Stomach smooth muscle (tissue), 2 donors: Measurements from ENCODE around the gene NCMAP.

Experiments used
- H3K27ac ChIP-seq: one replicate; pipeline ENCODE4 v1.7.0; 2013; ENCODE audit warnings: mild to moderate bottlenecking, low read length, inconsistent platforms
- H3K27me3 ChIP-seq, 2 donors: one replicate each; pipeline ENCODE4 v1.7.0; 2013; ENCODE audit warnings: low read length in 2 of 2; ENCODE audit not compliant: insufficient read depth in 2 of 2, control insufficient read depth in 1 of 2
- H3K36me3 ChIP-seq, 2 donors: one replicate each; pipeline ENCODE4 v1.7.0; 2013; ENCODE audit warnings: low read length in 2 of 2; ENCODE audit not compliant: control insufficient read depth in 2 of 2, insufficient read depth in 2 of 2
- H3K4me1 ChIP-seq: one replicate; pipeline ENCODE4 v1.7.0; 2013; ENCODE audit warnings: low read length; ENCODE audit not compliant: control insufficient read depth, insufficient read depth
- H3K4me3 ChIP-seq, 2 donors: one replicate each; pipeline ENCODE4 v1.7.0; 2013; ENCODE audit warnings: low read length in 2 of 2
- H3K9ac ChIP-seq, 2 donors: one replicate each; pipeline ENCODE4 v1.7.0; 2013; ENCODE audit warnings: low read length in 2 of 2, mild to moderate bottlenecking in 1 of 2
- H3K9me3 ChIP-seq, 2 donors: one replicate each; pipeline ENCODE4 v1.7.0; 2013; ENCODE audit warnings: low read length in 2 of 2; ENCODE audit not compliant: control insufficient read depth in 2 of 2
- donor health status: healthy.
- donor health status: Pancreatic carcinoma.

Gene NCMAP

GRCh38 chr1:24591781-24592180 is 35.9 kb downstream of the NCMAP start:
- H3K27me3 ChIP-seq, result peaks cover 0 to 4% of the 10 kb centered on the region in 2 donors
- no peak overlapping the region for H3K4me3 ChIP-seq
- no peaks in the 10 kb centered on the region for H3K9me3 ChIP-seq
- H3K36me3 ChIP-seq, result no peaks in the 10 kb centered on the region
- no peak overlapping the region for H3K27ac ChIP-seq
- no peak overlapping the region for H3K9ac ChIP-seq
- no peaks in the 10 kb centered on the region for H3K4me1 ChIP-seq

DNA sequence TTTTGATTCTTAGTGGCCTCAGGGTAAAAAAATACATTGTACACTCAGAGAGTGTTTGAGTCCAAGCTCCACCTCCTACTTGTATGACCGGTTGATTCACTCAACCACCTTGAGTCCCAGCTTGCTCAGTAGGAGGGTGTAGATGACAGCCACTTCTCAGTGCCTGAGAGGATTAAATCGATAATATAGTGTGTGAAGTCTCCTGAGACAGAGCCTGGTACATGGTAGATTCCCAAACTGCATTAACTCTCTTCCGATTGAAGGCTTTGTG is 38.4 kb downstream of the NCMAP start:
- Histone ChIP-seq H3K27ac (no peak overlapping the region), H3K4me3 (no peak overlapping the region), H3K9ac (no peak overlapping the region), H3K4me1 (no peaks in the 10 kb centered on the region), H3K9me3 (no peaks in the 10 kb centered on the region), H3K36me3 (no peaks in the 10 kb centered on the region), H3K27me3 (peaks cover 0 to 4% of the 10 kb centered on the region in 2 donors)

- Histone ChIP-seq H3K4me3 (no peak overlapping the region), H3K27me3 (peaks cover 0 to 7% of the 10 kb centered on the region in 2 donors), H3K9ac (no peak overlapping the region), H3K27ac (no peak overlapping the region), H3K36me3 (no peaks in the 10 kb centered on the region), H3K4me1 (no peaks in the 10 kb centered on the region), H3K9me3 (no peaks in the 10 kb centered on the region)
These were observed 40.6 kb downstream of the NCMAP start for GRCh38 chr1:24596401-24596880.

DNA sequence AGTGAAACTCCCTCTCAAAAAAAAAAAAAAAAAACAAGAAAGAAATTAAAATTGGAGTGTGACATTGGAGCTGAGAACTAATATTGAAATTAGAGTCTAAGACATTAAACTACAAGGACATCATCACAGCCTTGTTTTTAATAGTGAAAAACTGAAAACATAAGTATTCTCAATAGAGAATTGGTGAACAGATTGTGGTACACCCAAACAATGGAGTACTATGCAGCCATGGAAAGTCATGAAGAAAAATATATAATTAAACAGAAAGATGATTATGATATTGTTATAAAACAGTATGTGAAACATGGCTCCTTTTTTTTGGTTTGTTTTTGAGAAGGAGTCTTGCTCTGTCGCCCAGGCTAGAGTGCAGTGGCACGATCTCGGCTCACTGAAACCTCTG is 43.4 kb downstream of the NCMAP start:
- Histone ChIP-seq H3K4me3 (no peak overlapping the region), H3K27ac (no peak overlapping the region), H3K9me3 (no peaks in the 10 kb centered on the region), H3K9ac (no peak overlapping the region), H3K27me3 (peaks cover 0 to 6% of the 10 kb centered on the region in 2 donors), H3K36me3 (no peaks in the 10 kb centered on the region), H3K4me1 (no peaks in the 10 kb centered on the region)

GRCh38 chr1:24600551-24600950 is 44.7 kb downstream of the NCMAP start:
- Histone ChIP-seq H3K27me3 (peaks cover 0 to 6% of the 10 kb centered on the region in 2 donors), H3K36me3 (no peaks in the 10 kb centered on the region), H3K27ac (no peak overlapping the region), H3K4me3 (no peak overlapping the region), H3K4me1 (no peaks in the 10 kb centered on the region), H3K9me3 (no peaks in the 10 kb centered on the region), H3K9ac (no peak overlapping the region)

DNA sequence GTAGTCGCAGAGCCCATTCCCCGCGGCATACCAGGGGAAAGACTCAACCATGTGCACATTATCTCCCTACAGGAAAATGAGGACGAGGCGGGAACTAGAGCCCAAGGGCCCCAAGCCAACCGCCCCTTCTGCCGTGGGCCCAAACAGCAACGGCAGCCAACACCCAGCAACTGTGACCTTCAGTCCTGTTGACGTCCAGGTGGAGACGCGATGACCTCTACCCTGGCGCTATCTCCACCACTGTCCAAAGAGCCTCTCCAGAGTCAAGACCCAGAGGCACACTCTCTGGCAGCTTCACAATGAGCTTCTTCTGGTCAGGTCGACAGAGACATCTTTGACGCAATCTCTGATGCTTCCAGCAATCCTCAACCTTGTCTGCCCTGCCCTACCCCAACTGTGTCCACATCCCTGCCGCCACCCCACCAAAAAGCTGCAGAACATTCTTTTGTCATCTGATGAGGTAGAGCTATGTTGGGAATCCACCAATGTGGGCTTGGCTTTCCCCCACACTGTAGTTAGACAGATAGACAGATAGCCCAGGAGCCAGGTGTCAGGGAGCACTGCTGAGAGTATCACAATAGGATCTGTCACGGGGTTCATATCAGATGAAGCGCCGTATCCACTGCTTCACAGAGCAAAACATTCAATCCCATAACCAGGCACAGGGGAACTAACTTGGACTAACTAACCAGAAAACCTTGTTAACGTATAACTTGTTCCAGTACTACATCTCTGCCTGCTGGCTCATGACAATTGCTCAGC is 49.8 kb downstream of the NCMAP start:
- Histone ChIP-seq H3K4me1 (no peaks in the 10 kb centered on the region), H3K36me3 (no peaks in the 10 kb centered on the region), H3K4me3 (no peak overlapping the region), H3K27me3 (peaks cover 0 to 1% of the 10 kb centered on the region in 2 donors), H3K9ac (no peak overlapping the region), H3K27ac (no peak overlapping the region), H3K9me3 (no peaks in the 10 kb centered on the region)

- no peak overlapping the region for H3K27ac ChIP-seq
- no peaks in the 10 kb centered on the region for H3K27me3 ChIP-seq
- no peaks in the 10 kb centered on the region for H3K9me3 ChIP-seq
- H3K4me1 ChIP-seq, result no peaks in the 10 kb centered on the region
- no peak overlapping the region for H3K9ac ChIP-seq
- H3K36me3 ChIP-seq, result no peaks in the 10 kb centered on the region
- H3K4me3 ChIP-seq, result no peak overlapping the region
These were observed 50.4 kb downstream of the NCMAP start for GRCh38 chr1:24606296-24606605.

GRCh38 chr1:24606621-24607020 is 50.7 kb downstream of the NCMAP start:
- H3K27me3 ChIP-seq, result no peaks in the 10 kb centered on the region
- no peak overlapping the region for H3K9ac ChIP-seq
- H3K9me3 ChIP-seq, result no peaks in the 10 kb centered on the region
- no peak overlapping the region for H3K27ac ChIP-seq
- no peaks in the 10 kb centered on the region for H3K36me3 ChIP-seq
- H3K4me3 ChIP-seq, result no peak overlapping the region
- H3K4me1 ChIP-seq, result no peaks in the 10 kb centered on the region

DNA sequence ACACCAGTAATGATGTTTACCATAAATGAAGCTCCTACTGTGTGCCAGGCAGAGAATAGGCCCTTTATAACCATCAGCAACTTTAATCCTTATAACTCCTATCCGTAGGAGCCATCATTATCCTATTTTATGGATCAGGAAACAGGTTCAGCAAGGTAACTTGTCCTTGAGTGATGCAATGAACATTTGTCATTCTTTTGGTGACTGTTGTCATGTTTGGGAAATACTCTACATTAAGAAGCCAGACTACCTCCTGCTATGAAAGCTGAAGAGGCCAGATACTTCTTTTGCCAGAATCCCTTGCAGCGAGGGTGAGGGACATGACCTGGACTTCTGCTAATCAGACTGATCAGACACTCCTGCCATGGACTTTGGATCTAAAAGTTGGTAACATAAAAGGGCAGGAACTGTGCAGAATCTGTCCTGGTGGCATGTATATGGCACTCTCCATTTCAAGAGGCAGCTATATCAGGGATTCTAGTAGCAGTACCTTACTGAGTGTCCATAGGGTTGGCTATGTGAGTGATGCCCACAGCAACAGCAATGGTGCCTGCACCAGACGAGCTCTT is 54.1 kb downstream of the NCMAP start:
- H3K4me1 ChIP-seq, result no peaks in the 10 kb centered on the region
- no peak overlapping the region for H3K27ac ChIP-seq
- H3K27me3 ChIP-seq, result no peaks in the 10 kb centered on the region
- no peaks in the 10 kb centered on the region for H3K36me3 ChIP-seq
- no peaks in the 10 kb centered on the region for H3K9me3 ChIP-seq
- H3K9ac ChIP-seq, result no peak overlapping the region
- no peak overlapping the region for H3K4me3 ChIP-seq

DNA sequence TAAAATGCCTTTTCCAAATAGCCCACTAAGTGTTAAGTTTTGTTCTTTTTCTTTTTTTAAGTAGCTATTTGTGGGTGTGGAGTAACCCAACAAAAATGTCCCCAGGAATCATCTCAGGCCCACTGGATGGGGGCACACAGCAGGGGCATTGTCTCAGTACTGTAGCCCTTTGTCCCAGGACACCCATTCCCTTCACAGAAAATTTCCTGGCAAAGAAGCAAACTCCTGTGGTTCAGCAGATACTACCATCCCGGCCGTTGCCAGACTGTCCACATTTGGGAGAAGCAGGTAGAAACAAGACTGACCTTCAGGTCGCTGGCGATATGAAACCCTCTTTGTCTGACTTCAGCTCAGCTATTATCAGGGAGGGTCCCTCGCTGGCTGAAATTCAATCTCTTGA is 63.5 kb downstream of the NCMAP start:
- Histone ChIP-seq H3K4me3 (no peak overlapping the region), H3K27ac (no peak overlapping the region), H3K4me1 (no peaks in the 10 kb centered on the region), H3K9ac (no peak overlapping the region), H3K36me3 (no peaks in the 10 kb centered on the region), H3K27me3 (no peaks in the 10 kb centered on the region), H3K9me3 (no peaks in the 10 kb centered on the region)

GRCh38 chr1:24620678-24621077 is 64.8 kb downstream of the NCMAP start:
- no peaks in the 10 kb centered on the region for H3K27me3 ChIP-seq
- H3K4me3 ChIP-seq, result no peak overlapping the region
- H3K36me3 ChIP-seq, result no peaks in the 10 kb centered on the region
- no peak overlapping the region for H3K27ac ChIP-seq
- no peaks in the 10 kb centered on the region for H3K9me3 ChIP-seq
- H3K9ac ChIP-seq, result no peak overlapping the region
- H3K4me1 ChIP-seq, result no peaks in the 10 kb centered on the region
